Left renal pelvis (tissue), 4 donors: ENCODE measurements around the gene SPO11. TPM values are rescaled to one million over a fixed set of nuclear protein-coding genes. Genes with fewer than 3 reads are reported as not detected.

Source experiments
- DNase-seq, 4 donors: peaks; one replicate each; pipeline ENCODE4 v3.0.0-alpha.2; 2013; ENCODE audit warnings: low read depth in 4 of 4, low spot score in 3 of 4
- polyA plus RNA-seq, 4 donors: library from polyadenylated mRNA; unstranded; fragments of 120-200 nt; gene quantifications; one replicate each; pipeline ENCODE4 v1.2.1, GENCODE V29; 2013; ENCODE audit not compliant: insufficient read length in 4 of 4

SPO11 gene
- polyA plus RNA-seq = not detected

GRCh38 chr20:57329608-57330221 lies at the start of gene SPO11:
SPO11 (plus strand) TSS chr20:57329803; CDS start chr20:57329868, 65 bp downstream.
- no peak for DNase-seq

- no peak for DNase-seq
These were observed 49.4 kb upstream of the SPO11 start for GRCh38 chr20:57280221-57280620.

GRCh38 chr20:57281900-57282299 lies 47.7 kb upstream of the SPO11 start:
- DNase-seq = no peak

- no peak for DNase-seq
These were observed 46.8 kb upstream of the SPO11 start for GRCh38 chr20:57282670-57283361.

- no peak for DNase-seq
These were observed 45.7 kb upstream of the SPO11 start for GRCh38 chr20:57283860-57284259.

GRCh38 chr20:57287007-57287880 lies 42.4 kb upstream of the SPO11 start:
- DNase-seq = no peak

GRCh38 chr20:57287901-57288300 lies 41.7 kb upstream of the SPO11 start:
- no peak for DNase-seq

GRCh38 chr20:57288651-57289277 lies 40.8 kb upstream of the SPO11 start:
- no peak for DNase-seq

GRCh38 chr20:57289391-57290177 lies 40.0 kb upstream of the SPO11 start:
- no peak for DNase-seq

- DNase-seq = no peak
These were observed 39.5 kb upstream of the SPO11 start for GRCh38 chr20:57290178-57290484.

- DNase-seq = no peak
These were observed 38.6 kb upstream of the SPO11 start for GRCh38 chr20:57291003-57291402.

- DNase-seq = no peak
These were observed 37.9 kb upstream of the SPO11 start for GRCh38 chr20:57291694-57292093.

- no peak for DNase-seq
These were observed 37.0 kb upstream of the SPO11 start for GRCh38 chr20:57292611-57293010.

- no peak for DNase-seq
These were observed 35.6 kb upstream of the SPO11 start for GRCh38 chr20:57293995-57294394.

- DNase-seq = no peak
These were observed 35.1 kb upstream of the SPO11 start for GRCh38 chr20:57294550-57294949.

GRCh38 chr20:57298457-57298856 lies 31.1 kb upstream of the SPO11 start:
- no peak for DNase-seq

GRCh38 chr20:57301026-57301425 lies 28.6 kb upstream of the SPO11 start:
- DNase-seq = no peak

GRCh38 chr20:57306747-57307146 lies 22.9 kb upstream of the SPO11 start:
- no peak for DNase-seq

GRCh38 chr20:57308451-57309271 lies 20.9 kb upstream of the SPO11 start:
- no peak for DNase-seq
